ENCODE measurements around the gene ST6GALNAC6. TPM values are rescaled to one million over a fixed set of nuclear protein-coding genes. Genes with fewer than 3 reads are reported as not detected.

Gene ST6GALNAC6
- total and polyA plus RNA-seq, 10 of the 15 experiments (the other 5 are each of a cell fraction or from before 2014, with no cell fraction given), result 0.40 to 27.0 (median 16.8) TPM

GRCh38 chr9:127875306-127875966 lies 24.0 kb downstream of the ST6GALNAC6 start:
- Histone ChIP-seq H3K4me1 (ENCODE audit: control insufficient read depth, insufficient read depth, low read length) (peaks cover 5% of the 10 kb centered on the region; the same call in 1 of the 2 replicates), H4K20me1 (ENCODE audit: control insufficient read depth, insufficient read depth) (no peaks in the 10 kb centered on the region), H3K9me3 (replicated peaks; ENCODE audit: control insufficient read depth, insufficient read depth, low read length) (no peaks in the 10 kb centered on the region), H3K27me3 (replicated peaks in 1 of 2; ENCODE audit: control insufficient read depth in 2 of 2, insufficient read depth in 2 of 2, low read length in 1 of 2) (no peaks in the 10 kb centered on the region; a peak in 1 of 4 replicates), H3K9ac (ENCODE audit: control insufficient read depth, insufficient read depth, low read length) (no peak overlapping the region), H3K4me3 (no peak overlapping the region), H2AFZ (ENCODE audit: control insufficient read depth, low read depth, low read length) (no peak overlapping the region), H3K79me2 (ENCODE audit: control insufficient read depth, insufficient read depth, low read length) (no peaks in the 10 kb centered on the region), H3K4me2 (ENCODE audit: control insufficient read depth, insufficient read depth) (no peak overlapping the region), H3K27ac (ENCODE audit: control insufficient read depth, insufficient read depth) (no peak overlapping the region), H3K36me3 (ENCODE audit: control insufficient read depth in 2 of 2, insufficient read depth in 2 of 2, low read length in 1 of 2) (no peaks in the 10 kb centered on the region)
- ChIA-PET CTCF (interaction anchor here (0.9 kb wide), 1 partner anchor 141 kb away, joined by 3 read pairs; the partner anchor contains the start of gene TOR2A), POLR2A (no interaction called here), SMC1A (ENCODE audit: uncharacterized antibody, unreplicated experiment) (interaction anchor here (0.5 kb wide), 1 partner anchor 25 kb away, joined by 3 read pairs; no protein-coding TSS in a partner anchor), RAD21 (ENCODE audit: unreplicated experiment) (no interaction called here)
- no peak for ATAC-seq
- WGBS (ENCODE audit: insufficient coverage, insufficient replicate concordance, low lambda C conversion rate, missing lambda C conversion rate), result 59% methylated on average over 7 of the region's 10 CpGs
- no peak for FAIRE-seq
- no peak for DNase-seq (ENCODE audit: low read depth, low spot score)
- TF ChIP-seq ZNF24 (IDR thresholded peaks at IDR 0.05) (no peak), IRF3 (IDR thresholded peaks at IDR 0.05) (no peak), RELB (IDR thresholded peaks at IDR 0.05; ENCODE audit: low read depth) (no peak), ELK1 (IDR thresholded peaks at IDR 0.05; ENCODE audit: low read depth, low read length) (no peak), SIN3A (IDR thresholded peaks at IDR 0.05; ENCODE audit: low read depth, low read length) (no peak), ZNF207 (IDR thresholded peaks at IDR 0.05; ENCODE audit: borderline replicate concordance) (no peak), NR2C1 (IDR thresholded peaks at IDR 0.05) (no peak), ESRRA (IDR thresholded peaks at IDR 0.05; ENCODE audit: low read length) (no peak), RFX5 (IDR thresholded peaks at IDR 0.05; ENCODE audit: low read depth, low read length) (no peak), NFYB (IDR thresholded peaks at IDR 0.05; ENCODE audit: insufficient read depth, low read depth, low read length) (no peak), RCOR1 (conservative IDR thresholded peaks at IDR 0.05; ENCODE audit: low read depth, low read length) (no peak), HSF1 (IDR thresholded peaks at IDR 0.05; ENCODE audit: low read depth, low read length) (no peak), SMC3 (IDR thresholded peaks at IDR 0.05; ENCODE audit: borderline replicate concordance, low read length) (no peak), CREB1 (IDR thresholded peaks at IDR 0.05; ENCODE audit: low read depth) (no peak), KAT2A (conservative IDR thresholded peaks at IDR 0.05; ENCODE audit: control insufficient read depth, low read depth, low read length) (no peak)
- TF ChIP-seq, protein P1, sequence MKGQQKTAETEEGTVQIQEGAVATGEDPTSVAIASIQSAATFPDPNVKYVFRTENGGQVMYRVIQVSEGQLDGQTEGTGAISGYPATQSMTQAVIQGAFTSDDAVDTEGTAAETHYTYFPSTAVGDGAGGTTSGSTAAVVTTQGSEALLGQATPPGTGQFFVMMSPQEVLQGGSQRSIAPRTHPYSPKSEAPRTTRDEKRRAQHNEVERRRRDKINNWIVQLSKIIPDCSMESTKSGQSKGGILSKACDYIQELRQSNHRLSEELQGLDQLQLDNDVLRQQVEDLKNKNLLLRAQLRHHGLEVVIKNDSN (IDR thresholded peaks at IDR 0.05; ENCODE audit: borderline replicate concordance, extremely low read length, insufficient read depth, low read depth, low read length), result no peak
- in situ Hi-C loops (cut with MboI), result no loop called here
- no TSS peak for BruUV-seq (replicated peaks)
- intact Hi-C loops (cut with micrococcal nuclease; ENCODE audit: unreplicated experiment), result no loop called here

Measured in GM12878 (cell line).